Measurements from ENCODE around the gene MRPS6. TPM values are rescaled to one million over a fixed set of nuclear protein-coding genes. Genes with fewer than 3 reads are reported as not detected.

The MRPS6 gene
- total RNA-seq, 6 donors from 2014 or later = 25.0 to 54.6 (median 41.6) TPM

DNA sequence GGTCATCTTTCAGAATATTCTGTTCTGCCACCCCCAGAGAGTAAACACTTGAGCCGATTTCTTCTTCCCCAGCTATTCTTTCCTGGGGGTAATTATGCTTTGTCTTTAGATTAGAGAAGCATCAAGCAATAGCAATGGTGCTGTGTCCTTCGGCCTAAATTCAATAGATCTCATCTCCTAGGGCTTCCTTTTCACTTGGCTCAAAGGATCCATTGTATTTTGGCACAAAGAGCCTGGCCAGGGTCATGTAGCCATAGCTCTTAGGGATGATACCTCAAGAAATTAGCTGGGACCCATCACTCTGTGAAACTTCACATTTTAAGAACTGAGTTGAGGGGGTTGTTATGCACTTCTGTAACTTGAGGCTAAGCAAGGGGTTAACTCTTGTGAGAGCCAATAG, 27.0 kb downstream of the MRPS6 start:
- H3K27ac ChIP-seq = no peak overlapping the region
- H3K4me1 ChIP-seq = peaks cover 0 to 4% (median 0%) of the 10 kb centered on the region in 4 donors
- peaks cover 0 to 13% (median 2%) of the 10 kb centered on the region in 4 donors for H3K36me3 ChIP-seq
- no peaks in the 10 kb centered on the region for H3K9me3 ChIP-seq
- WGBS, 2 donors = 82 to 98% methylated on average over 2 of the region's 2 CpGs
- ATAC-seq (ENCODE audit: low FRiP score in 2 of 2) (no peak), DNase-seq (no peak)
- H3K27me3 ChIP-seq = no peaks in the 10 kb centered on the region
- TF ChIP-seq EP300 (IDR thresholded peaks at IDR 0.05) (no peak), CTCF (IDR thresholded peaks at IDR 0.05) (no peak), POLR2AphosphoS5 (IDR thresholded peaks at IDR 0.05) (no peak), POLR2A (IDR thresholded peaks at IDR 0.05) (no peak)
- no peak overlapping the region for H3K4me3 ChIP-seq

GRCh38 chr21:34100790-34101189, 27.4 kb downstream of the MRPS6 start:
- no peak overlapping the region for H3K4me3 ChIP-seq
- no peaks in the 10 kb centered on the region for H3K9me3 ChIP-seq
- H3K27ac ChIP-seq = no peak overlapping the region
- no peaks in the 10 kb centered on the region for H3K27me3 ChIP-seq
- no peak for ATAC-seq (ENCODE audit: low FRiP score in 2 of 2)
- 66 to 69% methylated on average over 4 of the region's 4 CpGs for WGBS, 2 donors
- H3K4me1 ChIP-seq = peaks cover 0 to 4% (median 0%) of the 10 kb centered on the region in 4 donors
- no peak for TF ChIP-seq EP300 (IDR thresholded peaks at IDR 0.05)
- TF ChIP-seq POLR2AphosphoS5 (IDR thresholded peaks at IDR 0.05) = no peak
- no peak for TF ChIP-seq CTCF (IDR thresholded peaks at IDR 0.05)
- TF ChIP-seq POLR2A (IDR thresholded peaks at IDR 0.05) = no peak
- DNase-seq = no peak
- peaks cover 0 to 9% (median 0%) of the 10 kb centered on the region in 4 donors for H3K36me3 ChIP-seq

- Histone ChIP-seq H3K27ac (no peak overlapping the region), H3K27me3 (no peaks in the 10 kb centered on the region), H3K9me3 (no peaks in the 10 kb centered on the region), H3K4me1 (no peaks in the 10 kb centered on the region), H3K36me3 (no peaks in the 10 kb centered on the region), H3K4me3 (no peak overlapping the region)
- no peak for ATAC-seq (ENCODE audit: low FRiP score in 2 of 2)
- no peak for TF ChIP-seq EP300 (IDR thresholded peaks at IDR 0.05)
- no peak for TF ChIP-seq POLR2AphosphoS5 (IDR thresholded peaks at IDR 0.05)
- no peak for TF ChIP-seq CTCF (IDR thresholded peaks at IDR 0.05)
- DNase-seq = no peak
Observed at GRCh38 chr21:34105947-34106541, 32.7 kb downstream of the MRPS6 start.

DNA sequence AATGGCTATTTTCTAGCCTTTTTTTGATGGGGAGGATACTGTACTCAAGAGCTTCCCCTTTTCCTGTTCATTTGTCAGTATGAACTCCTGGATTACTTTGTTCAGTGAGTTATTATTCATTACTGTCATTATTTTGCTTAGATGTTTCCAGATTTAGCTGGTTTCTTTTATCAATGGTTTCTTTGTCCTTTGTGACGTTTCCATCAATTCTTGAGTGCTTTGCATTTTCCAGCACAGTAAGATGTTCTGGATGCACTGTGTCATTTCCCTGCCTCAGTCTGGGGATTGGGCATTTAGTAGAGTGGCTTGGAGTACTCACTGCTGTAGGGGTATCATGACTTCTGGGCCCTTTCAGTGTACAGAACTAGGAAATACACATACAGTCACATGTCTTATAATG, 34.2 kb downstream of the MRPS6 start:
- Histone ChIP-seq H3K9me3 (no peaks in the 10 kb centered on the region), H3K36me3 (no peaks in the 10 kb centered on the region), H3K27ac (no peak overlapping the region), H3K4me1 (no peaks in the 10 kb centered on the region), H3K27me3 (no peaks in the 10 kb centered on the region), H3K4me3 (no peak overlapping the region)
- no peak for DNase-seq
- TF ChIP-seq CTCF (IDR thresholded peaks at IDR 0.05) (no peak), EP300 (IDR thresholded peaks at IDR 0.05) (no peak), POLR2AphosphoS5 (IDR thresholded peaks at IDR 0.05) (no peak), POLR2A (IDR thresholded peaks at IDR 0.05) (no peak)
- no peak for ATAC-seq (ENCODE audit: low FRiP score in 2 of 2)
- WGBS, 2 donors = 89 to 100% methylated on average over 1 of the region's 1 CpG

GRCh38 chr21:34109075-34109474, 35.7 kb downstream of the MRPS6 start:
- Histone ChIP-seq H3K27ac (no peak overlapping the region), H3K27me3 (no peaks in the 10 kb centered on the region), H3K36me3 (no peaks in the 10 kb centered on the region), H3K4me1 (peaks cover 0 to 8% (median 3%) of the 10 kb centered on the region in 4 donors), H3K9me3 (no peaks in the 10 kb centered on the region), H3K4me3 (no peak overlapping the region)
- TF ChIP-seq EP300 (IDR thresholded peaks at IDR 0.05) (no peak), CTCF (IDR thresholded peaks at IDR 0.05) (no peak), POLR2AphosphoS5 (IDR thresholded peaks at IDR 0.05) (no peak), POLR2A (IDR thresholded peaks at IDR 0.05) (no peak)
- ATAC-seq (ENCODE audit: low FRiP score in 2 of 2) (no peak), DNase-seq (no peak)
- WGBS, 2 donors = 96 to 98% methylated on average over 7 of the region's 7 CpGs
